Stimulated activated CD4-positive, alpha-beta T cell treated with anti-CD3 and anti-CD28 coated beads, Interleukin-4, amount 100 ng/mL, for 4 hours (primary cell): ENCODE results near the gene EFCAB11.

ENCODE experiments used
- DNase-seq, 2 experiments: peaks; one replicate each; pipeline ENCODE4 v3.0.0-alpha.2; 2020

EFCAB11 gene

DNA sequence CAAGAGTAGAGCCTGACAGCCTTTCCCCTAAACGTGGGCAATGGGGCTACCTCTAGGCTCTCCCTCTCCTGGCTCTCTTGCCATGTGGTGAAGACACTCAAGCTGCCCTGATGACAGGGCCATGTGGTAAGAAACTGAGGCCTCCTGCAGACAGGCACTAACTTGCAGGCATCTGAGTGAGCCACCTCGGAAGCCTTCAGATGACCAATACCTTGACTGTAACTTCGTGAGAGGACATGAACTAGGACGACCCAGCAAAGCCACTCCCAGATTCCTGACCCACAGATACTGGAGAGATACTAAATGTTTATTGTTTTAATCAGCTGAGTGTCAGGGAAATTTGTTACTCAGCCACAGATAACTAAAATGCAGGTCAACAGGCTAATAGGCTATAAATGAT is 96.4 kb downstream of the EFCAB11 start:
- DNase-seq = no peak

DNA sequence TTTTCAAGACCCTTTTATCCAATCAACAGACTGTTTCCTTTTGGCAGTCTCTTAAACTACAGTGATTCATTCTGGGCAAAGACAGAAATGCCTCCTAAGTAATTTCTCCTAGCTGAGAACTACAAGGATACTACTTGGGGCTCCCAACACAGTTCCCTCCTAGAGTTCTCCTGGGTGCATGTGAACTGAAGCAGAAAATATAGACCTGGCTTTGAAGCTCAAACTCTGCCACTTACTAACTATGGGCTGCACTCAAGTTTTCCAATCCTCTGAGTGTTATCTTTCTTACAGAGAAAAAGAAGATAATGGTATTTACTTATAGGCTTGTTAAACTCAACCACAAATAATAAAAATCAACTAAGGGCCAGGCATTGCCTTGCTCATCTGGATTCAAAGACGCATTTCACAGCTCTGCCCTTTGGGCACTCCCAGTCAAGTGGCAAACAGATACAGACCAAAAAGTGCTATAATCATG is 97.6 kb downstream of the EFCAB11 start:
- DNase-seq = no peak

DNA sequence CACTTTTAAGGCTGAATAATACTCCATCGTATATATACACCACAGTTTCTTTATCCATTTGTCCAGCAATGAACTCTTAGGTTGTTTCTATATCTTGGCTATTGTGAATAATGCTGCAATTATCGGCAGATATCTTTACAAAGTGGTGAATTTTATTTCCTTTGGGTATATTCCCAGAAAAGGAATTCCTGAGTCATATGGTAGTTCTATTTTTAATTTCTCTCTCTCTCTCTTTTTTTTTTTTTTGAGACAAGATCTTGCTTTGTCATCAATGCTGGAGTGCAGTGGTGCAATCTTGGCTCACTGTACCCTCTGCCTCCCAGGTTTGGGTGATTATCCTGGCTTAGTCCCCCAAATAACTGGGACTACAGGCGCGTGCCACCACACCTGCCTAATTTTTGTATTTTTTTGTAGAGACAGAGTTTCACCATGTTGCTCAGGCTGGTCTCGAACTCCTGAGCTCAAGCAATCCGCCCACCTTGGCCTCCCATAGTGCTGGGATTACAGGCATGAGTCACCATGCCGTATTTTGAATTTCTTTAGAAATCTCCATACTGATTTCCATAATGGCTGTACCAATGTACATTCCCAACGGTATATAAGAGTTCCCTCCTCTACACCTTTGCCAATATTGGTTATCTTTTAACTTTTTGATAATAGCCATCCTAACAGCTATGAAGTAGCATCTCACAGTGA is 98.4 kb downstream of the EFCAB11 start:
- DNase-seq = no peak

DNA sequence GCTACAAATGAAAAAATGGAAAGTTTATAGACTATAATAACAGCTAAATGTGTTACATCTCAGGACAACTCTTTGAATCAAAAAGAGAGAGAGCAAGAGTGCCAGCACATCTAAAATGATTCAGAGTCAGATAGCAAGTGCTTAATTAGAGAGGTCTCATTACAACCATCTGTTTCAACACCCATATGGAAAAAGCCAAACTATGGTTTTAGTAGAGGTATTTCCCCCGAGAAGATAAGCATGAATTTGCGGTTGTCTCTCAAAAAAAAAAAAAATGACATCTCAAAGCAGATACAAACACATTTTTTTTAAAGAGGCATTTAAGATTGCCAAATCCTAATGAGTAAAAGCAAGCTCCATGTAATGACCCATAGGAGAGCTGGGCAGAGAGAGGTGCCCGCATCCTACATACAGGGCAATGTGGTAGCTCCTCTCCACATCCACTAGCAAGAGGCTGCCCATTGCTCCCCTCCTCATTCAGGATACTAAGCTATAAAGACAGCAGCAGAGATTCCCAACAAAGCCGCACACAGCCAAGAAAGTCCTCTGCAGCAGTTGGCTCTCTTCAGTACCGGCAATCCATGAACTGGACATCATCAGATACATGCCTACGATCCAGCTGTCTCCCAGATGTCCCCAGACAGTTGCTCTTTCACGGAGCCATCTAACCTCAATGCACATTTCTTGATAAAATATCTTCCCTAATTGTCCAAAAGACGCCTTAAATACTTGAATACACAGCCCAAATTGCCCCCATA is 100.4 kb downstream of the EFCAB11 start:
- DNase-seq = no peak

DNA sequence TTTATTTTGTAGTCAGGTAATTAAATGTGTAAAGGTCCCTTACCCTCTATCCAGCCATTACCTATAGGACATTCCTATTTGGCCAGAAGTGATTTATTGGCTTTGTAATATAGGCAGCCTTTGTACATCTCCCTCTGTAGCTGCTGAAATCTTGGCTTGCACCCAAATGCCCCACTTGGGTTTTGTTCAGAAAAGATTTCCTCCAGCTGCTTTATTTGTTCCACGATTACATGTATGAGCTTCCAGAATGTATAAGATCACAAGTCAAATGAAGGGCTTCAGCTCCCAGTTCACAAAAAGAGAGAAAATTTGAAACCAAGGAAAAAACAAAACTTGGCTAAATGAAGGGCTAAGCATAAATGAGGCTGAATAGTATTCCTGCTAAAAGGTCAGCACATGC is 103.4 kb downstream of the EFCAB11 start:
- no peak for DNase-seq

DNA sequence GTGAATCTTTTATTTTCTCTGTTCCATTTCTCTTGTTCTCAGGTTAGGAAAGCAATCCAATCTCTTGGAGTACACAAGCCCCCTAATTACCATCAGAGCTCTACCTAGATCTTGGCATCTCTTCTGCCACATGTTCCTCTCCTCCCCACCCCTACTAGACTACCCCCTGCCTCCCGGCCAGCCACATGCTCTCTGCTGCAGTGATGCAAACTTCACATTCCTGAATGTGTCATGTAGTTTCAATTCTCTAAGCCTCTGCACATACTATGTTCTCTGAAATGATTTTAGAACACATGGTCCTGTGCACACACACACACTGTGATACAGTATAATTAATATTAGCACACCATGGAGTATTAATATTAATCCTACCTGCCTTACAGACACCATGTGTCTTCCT is 104.6 kb downstream of the EFCAB11 start:
- DNase-seq = no peak

DNA sequence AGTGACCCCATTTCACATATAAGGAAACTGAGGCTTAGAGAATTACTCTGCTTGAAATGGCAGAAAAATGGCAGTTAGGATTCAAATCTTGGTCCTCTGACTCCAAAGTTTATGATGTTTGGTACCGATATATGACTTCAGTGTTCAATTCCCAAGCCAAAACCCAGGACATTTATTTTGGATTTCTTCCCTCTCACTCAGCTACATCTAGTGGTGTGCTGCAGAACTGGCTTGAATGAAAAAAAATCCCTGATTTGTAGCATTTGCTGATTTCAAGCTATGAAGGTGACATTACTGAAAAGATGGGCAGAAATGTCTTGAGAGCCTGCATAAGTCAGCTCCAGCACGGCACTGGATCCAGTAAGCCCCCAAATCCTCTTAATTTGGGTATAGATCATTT is 106.4 kb downstream of the EFCAB11 start:
- DNase-seq = no peak

DNA sequence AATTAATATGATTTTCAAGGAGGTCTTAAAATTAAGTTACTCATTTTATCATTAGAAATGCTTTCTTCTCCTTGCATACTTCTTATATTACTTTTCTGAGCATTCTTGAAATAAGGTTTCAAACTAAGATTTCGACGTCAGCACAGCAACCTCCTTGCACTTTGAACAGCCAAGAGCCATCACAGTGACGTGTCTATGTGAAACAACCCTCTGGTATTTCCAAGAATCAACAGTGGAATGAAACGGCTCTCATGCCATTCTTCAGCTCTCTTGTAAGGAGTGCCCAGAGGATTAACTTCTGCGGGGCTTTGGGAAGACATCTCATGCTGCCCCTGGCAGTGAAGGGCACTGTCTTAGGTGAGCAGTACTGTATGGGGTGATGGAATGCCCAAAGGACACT is 109.2 kb downstream of the EFCAB11 start:
- no peak for DNase-seq

DNA sequence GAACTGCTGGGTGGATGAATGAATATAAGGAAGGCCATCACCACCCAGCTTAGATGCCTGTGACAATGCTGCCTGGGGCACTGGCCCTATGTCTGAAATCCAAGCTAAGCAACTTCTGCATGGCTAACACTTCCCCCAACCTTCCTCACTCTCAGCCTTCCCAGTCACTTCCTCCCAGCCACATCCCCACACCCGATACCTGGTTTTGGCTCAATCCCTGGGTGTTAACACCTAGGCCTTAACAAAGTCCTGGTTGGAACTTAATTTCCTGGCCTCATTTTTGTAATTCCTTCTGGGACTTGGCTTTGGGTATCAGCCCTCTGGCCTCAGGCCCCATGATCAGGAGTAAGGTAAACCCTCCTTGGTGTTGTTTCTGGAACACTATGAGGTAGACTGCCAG is 110.0 kb downstream of the EFCAB11 start:
- no peak for DNase-seq

DNA sequence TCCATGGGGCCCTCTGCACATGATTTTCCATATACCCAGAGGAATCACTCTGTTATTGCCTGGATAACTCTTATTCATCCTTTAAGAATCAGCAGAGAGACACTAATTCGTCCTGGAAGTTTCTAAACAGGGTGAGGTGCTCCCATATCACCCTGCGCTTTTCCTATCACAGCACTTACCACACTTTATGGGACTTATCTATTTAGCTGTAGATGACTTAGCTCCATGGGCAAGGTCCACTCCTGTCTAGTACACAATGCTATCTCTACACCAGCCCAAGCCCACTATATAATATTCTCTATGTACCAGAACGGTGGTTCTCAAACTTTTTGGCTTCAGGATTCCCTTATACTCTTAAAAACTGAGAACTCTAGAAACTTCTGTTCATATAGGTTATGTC is 111.7 kb downstream of the EFCAB11 start:
- DNase-seq = no peak

DNA sequence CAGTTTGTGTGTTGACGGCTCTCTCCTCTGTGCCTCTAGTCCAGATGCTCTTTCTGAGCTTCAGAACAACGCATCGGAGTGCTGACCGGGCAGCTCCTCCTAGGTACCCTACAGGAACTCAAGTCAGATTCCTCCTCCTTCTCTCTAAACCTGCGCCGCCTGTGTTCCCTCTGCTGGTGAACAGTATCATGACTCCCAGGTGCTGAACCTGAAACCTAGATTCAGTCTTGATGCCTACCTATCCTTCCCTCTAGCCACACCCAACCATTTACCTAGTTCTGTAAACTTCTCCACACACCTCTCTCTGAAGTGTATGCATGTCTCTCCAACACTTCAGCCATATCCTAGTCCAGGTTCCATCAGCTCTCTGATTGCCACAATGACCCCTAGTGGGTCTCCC is 112.7 kb downstream of the EFCAB11 start:
- no peak for DNase-seq

DNA sequence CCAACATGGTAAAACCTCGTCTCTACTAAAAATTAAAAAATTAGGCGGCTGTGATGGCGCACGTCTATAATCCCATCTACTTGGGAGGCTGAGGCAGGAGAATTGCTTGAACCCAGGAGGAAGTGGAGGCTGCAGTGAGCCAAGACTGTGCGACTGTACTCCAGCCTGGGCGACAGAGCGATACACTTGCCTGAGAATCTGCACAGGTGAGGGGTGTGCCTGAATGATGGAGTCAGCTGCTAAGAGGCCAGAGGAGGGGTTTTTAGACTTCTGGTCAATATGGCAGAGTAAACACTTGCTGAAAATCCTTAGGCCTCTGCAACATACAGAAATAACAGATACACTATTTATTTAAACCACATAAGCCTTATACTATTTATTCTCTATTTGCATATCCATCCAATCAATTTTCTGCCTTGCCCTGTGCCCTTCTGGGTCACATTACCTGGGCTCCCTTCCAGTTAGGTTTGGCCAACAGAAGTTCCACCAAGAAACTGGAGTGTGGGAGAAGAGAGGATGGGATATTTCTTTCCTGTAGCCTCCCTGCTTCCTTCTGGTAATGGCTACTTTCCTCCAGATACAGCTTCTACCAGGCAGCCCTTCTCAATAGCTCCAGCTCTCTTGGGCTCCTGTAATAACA is 117.6 kb downstream of the EFCAB11 start:
- no peak for DNase-seq

DNA sequence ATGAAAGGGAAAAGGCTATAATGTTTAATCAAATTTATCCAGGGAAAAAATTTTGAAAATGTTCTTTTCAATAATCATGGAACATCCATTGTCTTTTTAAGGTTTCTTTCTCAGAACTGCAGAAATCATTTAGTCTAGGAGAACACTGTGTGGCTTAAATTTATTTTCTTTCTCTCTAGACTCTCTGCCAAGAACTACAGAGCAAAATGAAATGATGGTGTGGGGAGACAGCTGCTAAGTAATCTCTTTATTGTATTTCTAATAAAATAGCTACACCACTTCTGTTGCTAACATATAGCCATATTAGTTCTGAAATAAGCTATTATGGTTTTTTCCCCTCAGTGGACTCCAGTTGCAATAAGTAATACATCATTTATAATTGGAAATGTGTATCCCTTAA is 120.9 kb downstream of the EFCAB11 start:
- DNase-seq = no peak

DNA sequence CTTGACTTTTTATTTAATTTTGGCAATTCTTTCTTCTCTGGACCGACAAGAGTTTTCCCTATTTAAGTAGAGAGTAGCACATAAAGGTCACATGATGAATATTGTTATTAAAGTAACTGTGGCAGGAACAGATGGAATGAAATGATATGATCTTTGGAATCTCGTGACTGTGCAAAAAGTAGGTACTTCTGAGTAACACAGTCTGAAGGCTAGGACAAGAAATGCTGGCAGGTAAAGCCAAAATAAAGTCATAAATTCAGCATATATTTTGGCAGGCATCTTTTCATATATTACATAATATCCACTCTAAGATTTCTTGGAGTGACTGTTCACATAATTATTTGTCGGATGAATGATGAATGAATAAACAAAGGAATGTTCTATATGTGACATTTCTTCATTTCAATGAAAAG is 121.4 kb downstream of the EFCAB11 start:
- DNase-seq = no peak

DNA sequence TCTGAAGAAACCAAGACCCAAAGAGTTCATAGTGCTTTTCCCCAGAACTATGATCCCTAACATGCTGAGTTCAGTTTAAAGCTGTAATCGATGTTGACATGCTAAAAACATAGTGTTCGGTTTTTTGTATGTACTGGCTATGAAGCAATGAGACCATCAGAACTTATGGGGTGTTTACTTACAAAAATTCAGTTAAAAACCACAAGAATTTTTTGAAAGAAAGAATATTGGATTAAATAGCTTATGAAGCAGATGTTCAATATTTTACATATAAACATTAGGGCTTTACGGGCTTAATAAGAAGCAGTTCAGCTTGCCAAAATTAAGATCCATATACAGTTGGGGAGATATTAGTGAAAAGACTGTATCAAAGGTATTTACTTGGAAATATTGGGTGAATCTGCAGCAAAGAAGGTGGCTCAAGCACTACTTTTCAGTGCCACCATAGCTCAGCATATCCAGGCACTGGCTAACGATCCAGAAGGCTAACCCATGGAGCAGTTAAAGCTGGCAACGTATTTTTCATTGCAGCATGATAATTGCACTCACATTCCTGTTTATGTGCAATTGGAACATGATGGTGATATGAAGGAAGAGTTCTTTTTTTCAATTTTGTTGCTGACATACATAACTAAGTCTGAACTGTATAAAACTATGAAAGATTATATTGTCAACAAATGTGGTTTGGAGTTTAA is 125.9 kb downstream of the EFCAB11 start:
- DNase-seq = no peak

DNA sequence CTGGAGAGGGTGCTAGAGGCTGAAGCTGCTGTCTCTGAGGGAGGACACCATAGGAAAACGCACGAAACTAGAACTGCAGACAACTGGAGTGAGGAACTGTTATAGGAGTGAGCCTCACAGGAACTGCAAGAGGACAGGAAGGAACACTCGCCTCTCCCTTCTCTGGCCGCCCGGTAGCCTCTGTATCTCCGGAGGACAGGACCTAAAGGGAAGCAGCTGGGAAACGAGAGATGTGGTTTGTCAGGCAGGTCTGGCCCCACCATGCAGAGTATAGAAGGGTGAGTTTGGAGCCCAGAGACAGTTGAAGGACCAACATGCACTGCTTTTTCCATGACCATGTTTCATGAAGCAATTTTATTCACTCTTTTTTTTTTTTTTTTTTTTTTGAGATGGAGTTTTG is 127.3 kb downstream of the EFCAB11 start:
- no peak for DNase-seq

DNA sequence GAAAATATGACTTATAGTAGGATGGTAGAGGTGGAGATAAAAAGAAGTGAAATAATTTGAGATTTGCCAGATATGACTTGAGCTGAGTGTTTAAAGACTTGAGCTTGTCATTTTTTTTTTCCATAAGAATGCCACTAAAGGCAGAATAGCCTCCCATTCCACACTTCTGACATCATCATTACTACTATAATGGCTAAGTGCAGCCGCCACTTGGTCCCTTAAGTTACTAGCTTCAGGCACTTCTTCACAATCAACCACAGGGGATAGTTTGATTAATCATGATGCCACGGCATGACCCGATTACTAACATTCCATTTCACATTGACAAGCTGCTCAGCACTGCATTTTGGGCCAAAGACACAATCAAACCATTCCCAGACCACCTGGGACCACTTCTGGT is 127.9 kb downstream of the EFCAB11 start:
- DNase-seq = no peak

DNA sequence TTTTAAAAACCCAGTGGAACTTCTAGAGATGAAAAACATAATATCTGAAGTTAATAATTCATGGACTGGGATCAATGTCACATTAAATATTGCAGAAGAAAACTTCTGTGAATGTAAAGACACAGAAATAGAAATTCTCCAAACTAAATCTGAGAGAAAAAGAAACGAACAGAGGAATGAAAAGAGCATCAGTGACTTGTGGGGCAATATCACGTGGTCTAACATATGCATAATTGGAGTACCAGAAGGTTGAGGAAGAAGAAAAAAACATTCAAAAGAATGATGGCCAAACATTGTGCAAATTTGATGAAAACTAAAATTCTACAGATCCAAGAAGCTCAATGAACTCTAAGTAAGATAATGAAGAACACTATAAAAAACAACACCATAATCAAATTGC is 130.8 kb downstream of the EFCAB11 start:
- DNase-seq = no peak

DNA sequence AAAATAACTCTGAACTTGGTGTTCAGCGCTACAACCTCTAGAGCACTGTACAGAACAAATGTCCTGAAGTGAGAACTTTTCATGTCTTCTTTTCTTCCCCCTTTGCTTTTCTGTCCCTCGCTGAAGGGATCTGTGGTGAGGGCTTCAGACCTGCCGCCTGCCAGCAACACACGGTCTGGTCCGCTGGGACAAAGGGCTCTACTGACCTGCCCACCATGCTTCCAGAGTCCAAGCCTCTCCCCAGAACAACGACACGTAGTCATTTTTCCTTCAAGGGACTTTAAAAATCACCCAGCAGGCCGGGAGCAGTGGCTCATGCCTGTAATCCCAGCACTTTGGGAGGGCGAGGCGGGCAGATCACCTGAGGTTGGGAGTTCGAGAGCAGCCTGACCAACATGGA is 140.4 kb downstream of the EFCAB11 start:
- DNase-seq = no peak

DNA sequence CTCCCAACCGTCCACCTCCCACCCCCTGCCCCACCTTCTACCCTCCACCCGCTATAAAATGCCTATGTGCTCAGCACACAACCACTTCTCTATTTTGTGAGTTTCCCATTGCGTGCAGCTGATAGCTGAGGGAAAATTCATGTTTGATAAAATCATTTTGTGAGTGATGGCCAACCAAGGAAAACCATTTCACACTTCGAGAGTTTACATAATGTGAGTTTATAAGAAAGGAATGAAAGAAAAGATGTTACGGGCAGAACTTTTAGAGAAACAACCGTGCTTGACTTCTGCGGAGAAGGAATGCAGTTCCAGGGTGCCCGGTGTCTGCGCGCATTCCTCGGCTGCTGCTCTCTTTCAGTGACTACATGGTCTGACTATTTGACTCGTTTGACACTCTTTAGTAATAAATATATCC is 140.9 kb downstream of the EFCAB11 start:
- DNase-seq = no peak

DNA sequence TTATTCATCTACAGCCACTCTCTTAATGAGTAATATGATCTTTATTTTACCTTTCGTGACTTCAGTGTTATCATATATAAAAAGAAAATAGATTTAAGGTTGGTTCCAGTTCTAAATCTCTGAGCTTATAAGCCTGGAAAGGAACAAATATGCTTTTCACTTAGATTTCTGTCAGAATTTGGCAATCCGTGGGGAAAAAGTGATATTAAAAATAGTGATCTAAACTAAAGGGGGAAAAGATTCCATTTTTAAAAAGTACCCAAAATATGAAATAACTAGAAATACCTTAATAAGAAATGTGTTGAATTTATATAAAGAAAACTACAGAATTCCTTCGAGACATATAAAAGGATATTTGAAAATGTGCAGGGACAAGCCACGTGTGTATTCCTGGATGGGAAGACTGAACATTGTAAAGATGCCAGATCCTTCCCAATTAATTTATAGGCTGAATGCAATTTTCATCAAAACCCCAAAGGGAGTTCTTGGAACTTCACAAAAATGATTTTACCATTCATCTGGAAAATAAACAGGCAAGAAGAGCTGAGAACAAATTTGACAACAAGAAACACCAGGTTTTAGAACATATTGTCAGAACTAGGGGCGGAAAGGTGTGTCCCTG is 142.5 kb downstream of the EFCAB11 start:
- no peak for DNase-seq

DNA sequence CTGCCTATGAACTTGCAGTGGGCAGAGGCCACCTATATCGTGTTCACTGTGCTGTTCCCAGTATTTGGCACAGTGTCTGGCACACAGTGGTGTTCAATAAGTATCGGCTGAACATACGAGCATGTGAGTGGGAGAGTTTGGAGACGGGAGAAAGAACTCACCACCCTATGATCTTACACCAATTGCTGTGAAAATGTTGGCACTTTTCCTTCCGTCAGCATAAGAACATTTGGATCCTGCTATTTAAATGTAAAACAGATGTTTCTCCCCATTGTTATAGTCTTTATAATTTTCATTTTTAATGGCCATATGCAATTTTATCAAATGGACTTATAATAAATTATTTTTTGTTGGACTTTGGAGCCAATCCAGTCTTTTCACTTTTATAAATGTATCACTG is 144.4 kb downstream of the EFCAB11 start:
- no peak for DNase-seq

DNA sequence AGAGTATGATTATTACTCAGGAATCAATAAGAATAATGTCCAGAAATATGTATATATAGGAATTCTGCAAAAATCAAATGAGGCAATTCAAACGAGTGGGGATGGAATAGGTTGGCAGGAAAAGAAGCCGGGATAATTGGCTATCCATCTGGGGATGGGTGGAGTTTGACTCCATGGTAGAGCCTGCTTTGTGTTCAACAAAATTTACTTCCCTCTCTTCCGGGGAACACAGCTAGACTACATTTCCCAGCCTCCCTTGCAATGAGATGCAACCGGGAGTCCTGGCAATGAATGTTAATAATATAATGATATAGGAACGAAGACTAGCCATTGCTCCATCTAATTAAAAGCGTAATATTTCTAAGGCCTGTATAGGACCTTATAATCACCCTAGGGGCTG is 146.6 kb downstream of the EFCAB11 start:
- DNase-seq = no peak
